Heart left ventricle (tissue), 13 donors: ENCODE data around the gene APLNR.

Experiments
- POLR2A ChIP-seq, 2 donors: fragments of 450-650 bp; IDR thresholded peaks; one replicate each; pipeline ENCODE4 v1.6.1; 2017; ENCODE audit warnings: antibody characterized with exemption in 2 of 2, mild to moderate bottlenecking in 2 of 2, moderate library complexity in 2 of 2
- TF ChIP-seq, protein P1 (sequence below), 12 donors: fragments of 200-600 bp; sonication (generic) in 4 of 12; IDR thresholded peaks; one replicate each; pipeline versions ENCODE4 v1.5.0 to v1.8.0; 2018 to 2022; ENCODE audit warnings: antibody characterized with exemption in 12 of 12, mild to moderate bottlenecking in 5 of 12
- donor health status: ischemic (EF 13 %, LVEDD 7.1; RV severe dilation, severe dysfunction).
- donor health status: DM: no; HTN: yes; CAD: no.
- donor health status: DM: no; HTN: no; CAD: no.
- donor health status: ischemic (EF 25% LVEDD 6.9; RV normal size, moderate dysfunction).
- donor health status: ischemic (EF 25% LVEDD 5.7; RV mildly dilated, moderate dysfunction).
- donor health status: ischemic (EF 35%, LVEDD 5.7; RV mildly dilated, moderate dysfunction).
- donor health status: nonischemic (EF 11% LVEDD 7.7; RV severe dilation, severe dysfunction).
- donor health status: DM: yes; HTN: yes; CAD: no.
- donor health status: PGD.
- donor health status: ischemic (EF 29% LVEDD 5.4; RV normal size, mild dysfunction).
- donor health status: nonischemic (EF 23%, LVEDD 6.1; RV moderate dilation, normal function).

DNA sequence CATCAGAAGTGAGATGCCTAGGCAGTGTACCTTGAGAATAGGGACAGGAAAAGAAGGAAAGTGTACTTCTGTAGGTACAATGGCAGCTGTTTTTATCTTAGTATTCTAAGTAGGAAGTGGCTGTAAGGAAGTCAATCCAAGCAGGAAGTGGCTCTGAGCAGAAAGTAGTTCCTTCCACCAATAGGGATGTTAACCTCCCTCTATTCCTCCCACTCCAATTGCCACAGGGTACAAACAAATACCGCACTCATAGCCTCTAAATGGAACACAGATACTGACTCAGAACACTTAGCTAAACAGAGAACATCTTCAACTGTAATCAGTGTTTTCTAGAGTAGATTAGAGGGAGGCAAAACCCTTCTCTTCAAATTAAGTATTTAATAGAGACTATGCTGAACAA, 44.7 kb downstream of the APLNR start:
- TF ChIP-seq, protein P1, sequence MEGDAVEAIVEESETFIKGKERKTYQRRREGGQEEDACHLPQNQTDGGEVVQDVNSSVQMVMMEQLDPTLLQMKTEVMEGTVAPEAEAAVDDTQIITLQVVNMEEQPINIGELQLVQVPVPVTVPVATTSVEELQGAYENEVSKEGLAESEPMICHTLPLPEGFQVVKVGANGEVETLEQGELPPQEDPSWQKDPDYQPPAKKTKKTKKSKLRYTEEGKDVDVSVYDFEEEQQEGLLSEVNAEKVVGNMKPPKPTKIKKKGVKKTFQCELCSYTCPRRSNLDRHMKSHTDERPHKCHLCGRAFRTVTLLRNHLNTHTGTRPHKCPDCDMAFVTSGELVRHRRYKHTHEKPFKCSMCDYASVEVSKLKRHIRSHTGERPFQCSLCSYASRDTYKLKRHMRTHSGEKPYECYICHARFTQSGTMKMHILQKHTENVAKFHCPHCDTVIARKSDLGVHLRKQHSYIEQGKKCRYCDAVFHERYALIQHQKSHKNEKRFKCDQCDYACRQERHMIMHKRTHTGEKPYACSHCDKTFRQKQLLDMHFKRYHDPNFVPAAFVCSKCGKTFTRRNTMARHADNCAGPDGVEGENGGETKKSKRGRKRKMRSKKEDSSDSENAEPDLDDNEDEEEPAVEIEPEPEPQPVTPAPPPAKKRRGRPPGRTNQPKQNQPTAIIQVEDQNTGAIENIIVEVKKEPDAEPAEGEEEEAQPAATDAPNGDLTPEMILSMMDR (IDR thresholded peaks at IDR 0.05) = no peak
- no peak for TF ChIP-seq POLR2A (IDR thresholded peaks at IDR 0.05)
